ENCODE measurements around the gene ITPRIP. TPM values are rescaled to one million over a fixed set of nuclear protein-coding genes. Genes with fewer than 3 reads are reported as not detected.

Gene ITPRIP
- total and polyA plus RNA-seq, 2 experiments from 2014 or later: 5.9 to 9.0 TPM

DNA sequence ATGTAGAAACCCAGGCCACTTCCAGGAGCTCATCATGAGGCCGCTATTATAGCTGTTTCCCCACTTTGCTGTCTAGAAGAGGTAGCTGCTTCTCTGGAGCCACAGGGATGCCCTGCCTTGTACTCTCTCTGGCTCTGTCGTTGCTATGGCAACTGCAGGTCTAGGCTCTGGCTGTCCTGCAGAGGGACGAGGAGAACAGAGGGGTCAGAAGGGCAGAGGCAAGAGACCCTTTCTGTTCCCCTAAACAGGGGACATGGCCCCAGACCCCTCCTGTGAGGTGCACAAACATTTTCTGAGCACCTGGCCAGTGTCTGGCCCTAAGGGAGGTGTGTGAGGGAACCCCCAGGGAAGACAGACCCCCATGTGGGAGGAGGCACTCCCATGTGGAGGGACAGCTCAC lies 31.4 kb downstream of the ITPRIP start:
- 70% methylated on average over 3 of the region's 3 CpGs for WGBS (ENCODE audit: low lambda C conversion rate, missing lambda C conversion rate)
- no peaks in the 10 kb centered on the region for H3K27me3 ChIP-seq

DNA sequence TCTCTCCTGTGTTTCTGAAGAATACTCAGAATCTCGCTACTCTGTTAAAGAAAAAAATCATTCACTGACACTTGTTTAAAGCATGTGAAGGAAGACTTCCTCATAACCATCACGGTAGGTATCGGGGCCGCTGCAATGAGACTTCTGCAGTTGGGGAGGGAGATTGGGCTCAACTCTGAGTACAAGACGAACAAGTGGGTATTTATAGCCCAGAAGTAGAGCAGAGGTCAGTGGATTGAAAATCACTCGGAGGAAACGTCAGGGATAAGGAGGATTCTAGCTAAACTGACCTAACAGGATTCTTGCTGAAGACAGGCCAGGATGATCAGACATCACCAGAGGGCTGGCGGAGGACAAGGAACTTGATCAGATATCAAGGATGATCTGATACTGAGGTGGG lies 33.3 kb downstream of the ITPRIP start:
- Histone ChIP-seq H4K20me1 (ENCODE audit: insufficient read depth, poor library complexity, severe bottlenecking) (no peaks in the 10 kb centered on the region), H3K79me2 (no peaks in the 10 kb centered on the region), H3K4me2 (no peak overlapping the region), H3K9me3 (ENCODE audit: low read depth) (no peaks in the 10 kb centered on the region), H3K36me3 (replicated peaks; ENCODE audit: insufficient read depth, low read depth) (no peaks in the 10 kb centered on the region), H3K27me3 (no peaks in the 10 kb centered on the region), H3K9me2 (replicated peaks; ENCODE audit: insufficient read depth) (no peaks in the 10 kb centered on the region), H3K4me3 (no peak overlapping the region), H2AFZ (no peak overlapping the region), H3K27ac (no peak overlapping the region), H3K4me1 (ENCODE audit: insufficient read depth) (peaks cover 7% of the 10 kb centered on the region)
- WGBS (ENCODE audit: low lambda C conversion rate, missing lambda C conversion rate): 69% methylated on average over 8 of the region's 8 CpGs
- no peak for DNase-seq (ENCODE audit: low spot score)
- TF ChIP-seq CTCF (IDR thresholded peaks at IDR 0.05; ENCODE audit: poor library complexity) (no peak), EZH2phosphoT487 (IDR thresholded peaks at IDR 0.05; ENCODE audit: low read depth, severe bottlenecking, unreplicated experiment) (no peak), EZH2 (IDR thresholded peaks at IDR 0.05; ENCODE audit: borderline replicate concordance) (no peak)

More for the DNA sequence above, 31.4 kb downstream of the ITPRIP start:
- H3K79me2 ChIP-seq: no peaks in the 10 kb centered on the region
- no peaks in the 10 kb centered on the region for H3K4me1 ChIP-seq (ENCODE audit: insufficient read depth)
- no peak overlapping the region for H3K27ac ChIP-seq
- no peaks in the 10 kb centered on the region for H3K9me3 ChIP-seq (ENCODE audit: low read depth)
- H2AFZ ChIP-seq: no peak overlapping the region
- no peaks in the 10 kb centered on the region for H3K9me2 ChIP-seq (replicated peaks; ENCODE audit: insufficient read depth)
- TF ChIP-seq CTCF (IDR thresholded peaks at IDR 0.05; ENCODE audit: poor library complexity): no peak
- TF ChIP-seq EZH2phosphoT487 (IDR thresholded peaks at IDR 0.05; ENCODE audit: low read depth, severe bottlenecking, unreplicated experiment): no peak
- no peak for TF ChIP-seq EZH2 (IDR thresholded peaks at IDR 0.05; ENCODE audit: borderline replicate concordance)
- H3K36me3 ChIP-seq (replicated peaks; ENCODE audit: insufficient read depth, low read depth): no peaks in the 10 kb centered on the region
- H3K4me3 ChIP-seq: no peak overlapping the region
- H3K4me2 ChIP-seq: no peak overlapping the region
- H4K20me1 ChIP-seq (ENCODE audit: insufficient read depth, poor library complexity, severe bottlenecking): no peaks in the 10 kb centered on the region
- no peak for DNase-seq (ENCODE audit: low spot score)

DNA sequence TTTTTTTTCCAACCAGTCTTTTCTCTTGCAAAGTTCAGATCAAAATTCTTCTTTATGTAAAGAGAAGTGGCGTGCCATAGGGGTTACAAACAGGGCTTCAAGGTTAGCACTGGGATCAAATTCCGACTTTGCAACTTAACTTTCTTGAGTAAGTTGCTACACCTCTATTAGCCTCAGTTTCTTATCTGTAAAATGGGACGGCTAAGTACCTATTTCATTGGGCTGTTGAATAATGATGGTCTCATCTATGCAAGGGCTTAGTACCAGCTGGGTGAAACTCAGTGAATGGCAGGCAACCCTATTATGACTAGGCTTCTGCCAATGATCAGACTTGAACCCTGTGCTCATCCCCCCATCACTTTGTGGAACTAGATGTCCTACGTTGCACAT lies 33.9 kb downstream of the ITPRIP start:
- no peak overlapping the region for H3K4me3 ChIP-seq
- WGBS (ENCODE audit: low lambda C conversion rate, missing lambda C conversion rate): 93% methylated on average over 4 of the region's 4 CpGs

More for the DNA sequence above, 33.9 kb downstream of the ITPRIP start:
- H3K4me1 ChIP-seq (ENCODE audit: insufficient read depth): peaks cover 11% of the 10 kb centered on the region
- no peak for DNase-seq (ENCODE audit: low spot score)
- TF ChIP-seq EZH2phosphoT487 (IDR thresholded peaks at IDR 0.05; ENCODE audit: low read depth, severe bottlenecking, unreplicated experiment) (no peak), EZH2 (IDR thresholded peaks at IDR 0.05; ENCODE audit: borderline replicate concordance) (no peak), CTCF (IDR thresholded peaks at IDR 0.05; ENCODE audit: poor library complexity) (no peak)
- no peaks in the 10 kb centered on the region for H3K27me3 ChIP-seq
- H3K36me3 ChIP-seq (replicated peaks; ENCODE audit: insufficient read depth, low read depth): no peaks in the 10 kb centered on the region
- H3K4me2 ChIP-seq: no peak overlapping the region
- no peaks in the 10 kb centered on the region for H3K9me2 ChIP-seq (replicated peaks; ENCODE audit: insufficient read depth)
- no peaks in the 10 kb centered on the region for H3K79me2 ChIP-seq
- no peaks in the 10 kb centered on the region for H3K9me3 ChIP-seq (ENCODE audit: low read depth)
- no peak overlapping the region for H2AFZ ChIP-seq
- no peaks in the 10 kb centered on the region for H4K20me1 ChIP-seq (ENCODE audit: insufficient read depth, poor library complexity, severe bottlenecking)
- H3K27ac ChIP-seq: no peak overlapping the region
